OCI-LY7 (cell line): ENCODE measurements around the gene LGALS9.

Source experiments
- CTCF ChIP-seq: fragments of 200-600 bp; sonication (generic); conservative IDR thresholded peaks from 2 replicates; pipeline ENCODE4 v1.5.1; 2014; ENCODE audit warnings: mild to moderate bottlenecking, antibody characterized with exemption, low read length, moderate library complexity, mixed read lengths
- EZH2phosphoT487 ChIP-seq: fragments of 200-600 bp; sonication (generic); IDR thresholded peaks from 2 replicates; pipeline ENCODE4 v1.6.1; 2018; ENCODE audit warnings: low read depth, borderline replicate concordance, mild to moderate bottlenecking, mixed run types, antibody characterized with exemption, low read length, moderate library complexity, mixed read lengths

- TF ChIP-seq CTCF, result no peak
- TF ChIP-seq EZH2phosphoT487, result no peak
Observed at GRCh38 chr17:27654136-27654535, 23.1 kb downstream of the LGALS9 start.
